ENCODE measurements around the gene DAB2IP.

DAB2IP gene

GRCh38 chr9:121729769-121730562 is 78.5 kb downstream of the DAB2IP start:
- H3K4me3 ChIP-seq (replicated peaks; ENCODE audit: low read depth, low read length): no peak overlapping the region
- no peak for DNase-seq (ENCODE audit: extremely low read depth, low read depth)
- TF ChIP-seq CTCF (IDR thresholded peaks at IDR 0.05; ENCODE audit: low read depth, low read length, missing control alignments): no peak

- TF ChIP-seq CTCF (IDR thresholded peaks at IDR 0.05; ENCODE audit: low read depth, low read length, missing control alignments): no peak
- no peak for DNase-seq (ENCODE audit: extremely low read depth, low read depth)
- no peak overlapping the region for H3K4me3 ChIP-seq (replicated peaks; ENCODE audit: low read depth, low read length)
Measured at GRCh38 chr9:121731090-121731489, 79.7 kb downstream of the DAB2IP start.

GRCh38 chr9:121731919-121732318 is 80.5 kb downstream of the DAB2IP start:
- DNase-seq (ENCODE audit: extremely low read depth, low read depth): no peak
- TF ChIP-seq CTCF (IDR thresholded peaks at IDR 0.05; ENCODE audit: low read depth, low read length, missing control alignments): no peak
- no peak overlapping the region for H3K4me3 ChIP-seq (replicated peaks; ENCODE audit: low read depth, low read length)

GRCh38 chr9:121732389-121732788 is 81.0 kb downstream of the DAB2IP start:
- DNase-seq (ENCODE audit: extremely low read depth, low read depth): no peak
- H3K4me3 ChIP-seq (replicated peaks; ENCODE audit: low read depth, low read length): no peak overlapping the region
- no peak for TF ChIP-seq CTCF (IDR thresholded peaks at IDR 0.05; ENCODE audit: low read depth, low read length, missing control alignments)

GRCh38 chr9:121732886-121733285 is 81.5 kb downstream of the DAB2IP start:
- no peak for DNase-seq (ENCODE audit: extremely low read depth, low read depth)
- no peak for TF ChIP-seq CTCF (IDR thresholded peaks at IDR 0.05; ENCODE audit: low read depth, low read length, missing control alignments)
- no peak overlapping the region for H3K4me3 ChIP-seq (replicated peaks; ENCODE audit: low read depth, low read length)

GRCh38 chr9:121734465-121734864 is 83.0 kb downstream of the DAB2IP start:
- no peak overlapping the region for H3K4me3 ChIP-seq (replicated peaks; ENCODE audit: low read depth, low read length)
- no peak for TF ChIP-seq CTCF (IDR thresholded peaks at IDR 0.05; ENCODE audit: low read depth, low read length, missing control alignments)
- no peak for DNase-seq (ENCODE audit: extremely low read depth, low read depth)
